GM08714 (cell line): ENCODE results near the gene FOXA3.
"Not testable (repeated sequence)": the region's sequence is repeated elsewhere in the genome, so short reads cannot be mapped to it uniquely, and the experiment has no call there.

Experiments
- H3K4me3 ChIP-seq: fragments of 200-500 bp; sonication (Bioruptor generic); 2 replicates; pipeline ENCODE4 v1.5.1; 2014; ENCODE audit warnings: mild to moderate bottlenecking, low read length, inconsistent platforms
- ZNF274 ChIP-seq: IDR thresholded peaks from 2 replicates; pipeline ENCODE4 v1.6.1; 2012; ENCODE audit warnings: mild to moderate bottlenecking, low read depth, low read length

The FOXA3 gene

GRCh38 chr19:45854167-45854778, 9.9 kb upstream of the FOXA3 start:
- H3K4me3 ChIP-seq: no peak overlapping the region
- no peak for TF ChIP-seq ZNF274

GRCh38 chr19:45860359-45861259, 3.5 kb upstream of the FOXA3 start:
- H3K4me3 ChIP-seq: no peak overlapping the region
- no peak for TF ChIP-seq ZNF274

DNA sequence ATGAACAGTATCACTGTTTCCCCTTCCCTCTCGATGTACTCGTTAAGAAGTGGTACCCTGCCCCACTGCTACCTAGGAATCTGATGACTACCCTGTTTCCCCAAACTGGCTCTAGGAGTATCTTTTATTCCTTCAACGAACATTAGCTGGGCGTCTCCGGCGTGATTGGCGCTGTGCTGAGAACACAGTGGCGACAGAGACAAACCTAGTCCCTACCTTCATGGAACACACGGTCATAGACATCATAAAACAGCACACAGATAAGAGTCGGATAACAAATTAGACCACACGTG, 1.9 kb upstream of the FOXA3 start:
- H3K4me3 ChIP-seq: peak overlapping the region; percentile 88
- TF ChIP-seq ZNF274: no peak

DNA sequence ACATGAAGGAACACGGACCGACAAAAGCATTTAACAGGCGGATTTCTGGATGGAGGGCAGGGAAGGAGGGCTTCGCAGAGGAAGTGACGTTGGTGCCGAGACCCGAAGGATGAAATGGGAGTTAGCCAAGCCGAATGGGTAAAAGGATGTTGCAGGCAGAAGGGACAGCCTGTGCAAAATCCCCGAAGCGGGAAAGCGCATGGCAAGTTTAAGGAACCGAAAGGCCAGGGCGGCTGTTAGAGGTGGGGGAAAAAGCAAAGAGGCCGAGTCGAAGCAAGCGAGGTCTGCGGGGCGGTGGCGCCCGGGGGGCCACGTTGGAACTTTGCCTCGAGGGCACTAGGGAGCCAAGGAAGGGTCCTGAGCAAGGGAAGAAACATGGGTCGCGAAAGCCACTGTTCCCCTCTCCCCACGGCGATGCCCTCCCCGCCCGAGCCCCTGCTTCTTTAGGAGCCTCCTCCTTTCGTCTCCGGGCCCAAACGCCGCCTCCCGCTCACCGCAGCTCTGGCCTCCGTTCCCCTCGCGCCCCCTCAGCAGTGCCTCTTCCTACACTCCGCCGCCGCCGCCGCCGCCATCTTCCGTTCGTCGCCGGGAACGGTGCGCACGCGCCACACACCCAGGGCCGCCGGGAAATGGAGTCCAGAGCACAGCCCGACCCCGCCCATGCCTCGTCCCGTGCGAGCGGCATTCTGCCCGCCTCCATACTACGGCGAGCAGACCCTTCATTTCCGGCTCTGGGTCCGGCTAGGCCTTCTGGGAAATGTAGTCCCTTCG, 1.4 kb upstream of the FOXA3 start, which contains the start of gene SYMPK:
Gene SYMPK (minus strand): TSS at position 584 of the 771 bp plus-strand sequence. CDS start 8,652 bp downstream, outside the sequence.
- no peak for TF ChIP-seq ZNF274
- peak within 1 kb of the TSS; percentile 88 for H3K4me3 ChIP-seq

GRCh38 chr19:45863335-45863839, 739 bp upstream of the FOXA3 start:
- H3K4me3 ChIP-seq: peak overlapping the region; percentile 30; the same call in 1 of the 2 replicates
- TF ChIP-seq ZNF274: no peak

DNA sequence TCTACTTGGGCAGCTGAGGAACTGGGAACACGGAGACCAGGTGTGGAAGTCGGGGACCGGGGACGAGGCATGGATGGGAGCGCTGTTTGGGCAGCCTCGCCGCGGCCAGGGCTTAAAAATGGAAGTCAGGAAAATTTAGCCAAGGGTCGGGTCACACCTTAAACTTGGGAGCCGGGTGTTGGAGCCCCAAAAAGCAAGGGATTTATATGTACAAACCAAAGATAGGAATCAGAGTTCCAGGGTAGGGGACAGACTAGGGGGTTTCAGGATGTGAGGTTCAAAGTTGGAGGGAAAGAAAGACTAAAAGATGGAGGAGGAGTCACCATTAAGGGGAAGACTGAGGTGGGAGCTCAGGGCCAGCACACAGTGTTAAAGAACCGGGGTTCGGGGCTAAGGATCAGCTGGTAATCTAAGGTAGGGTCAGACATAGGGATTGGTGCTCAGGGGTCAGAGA, 530 bp downstream of the FOXA3 start:
- no peak for TF ChIP-seq ZNF274
- peak overlapping the region; percentile 16; the same call in 1 of the 2 replicates for H3K4me3 ChIP-seq

DNA sequence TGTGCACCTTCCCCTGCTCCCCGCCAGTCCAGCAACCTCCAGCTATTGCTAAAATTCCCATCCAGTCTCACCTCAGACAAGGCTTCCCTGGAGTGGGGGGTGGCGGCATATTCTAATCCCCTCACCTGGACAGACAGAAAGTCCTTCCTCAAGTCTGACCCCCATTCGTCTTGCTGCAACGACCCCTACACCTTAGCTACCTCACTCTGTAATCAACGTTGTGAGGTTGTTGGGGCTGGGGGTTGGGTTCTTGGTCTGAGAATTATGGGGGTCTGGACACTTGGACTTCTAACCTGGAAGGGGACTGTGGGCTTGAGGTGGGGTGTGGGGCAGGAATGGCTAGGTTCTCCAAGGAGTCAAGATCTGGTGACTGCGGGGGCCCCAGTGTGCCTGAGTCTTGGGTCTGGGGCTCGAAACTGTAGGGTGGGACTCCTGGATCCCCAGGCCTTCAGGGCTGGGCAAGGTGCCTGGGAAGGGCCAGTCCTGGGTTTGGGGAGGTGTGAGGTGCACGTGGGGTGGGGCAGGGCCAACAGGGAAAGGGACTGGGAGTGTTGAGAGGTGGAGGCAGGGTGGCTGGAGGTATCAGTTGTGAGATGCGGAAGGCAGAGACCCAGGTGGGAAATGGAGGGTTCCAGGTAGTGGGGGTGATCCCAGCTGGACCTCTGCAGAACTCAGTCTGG, 1.3 kb downstream of the FOXA3 start:
- no peak overlapping the region for H3K4me3 ChIP-seq
- TF ChIP-seq ZNF274: no peak

DNA sequence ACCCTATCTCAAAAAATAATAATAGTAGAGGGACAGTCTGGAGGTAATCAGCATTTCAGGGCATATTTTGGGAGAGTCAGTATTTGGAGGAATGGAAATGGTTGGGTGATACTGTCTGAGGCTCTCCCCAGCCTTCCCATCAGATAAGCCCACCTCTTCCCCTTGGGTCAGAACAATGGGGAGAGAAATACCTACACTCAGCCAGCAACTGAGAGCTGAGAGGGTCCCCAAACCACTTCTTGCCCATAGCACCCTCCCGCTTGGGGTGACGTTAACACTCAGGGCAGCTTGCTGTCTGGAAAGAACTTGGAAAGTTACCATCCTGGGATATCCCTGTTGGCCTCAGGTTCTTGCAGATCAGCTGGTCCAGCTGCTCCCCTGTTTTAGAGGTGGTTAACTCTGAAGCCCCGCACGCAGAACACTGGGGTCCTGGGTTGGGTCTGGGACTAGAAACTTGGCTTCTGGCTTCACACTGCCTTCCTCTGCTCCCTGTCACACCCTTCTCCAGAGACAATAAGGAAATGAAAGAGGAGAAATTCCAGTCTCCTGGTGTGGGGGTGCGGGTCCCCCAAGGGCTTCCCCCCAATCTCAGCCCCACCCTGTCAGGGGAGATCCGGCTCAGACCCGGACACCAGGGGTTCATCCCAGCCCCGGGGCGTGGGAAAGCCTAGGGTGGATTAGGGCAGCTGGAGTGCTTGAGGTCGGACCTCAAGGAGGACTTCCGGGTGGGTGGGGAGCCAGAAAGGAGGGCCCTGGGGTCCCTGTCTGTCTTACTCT, 2.5 kb downstream of the FOXA3 start:
- TF ChIP-seq ZNF274: no peak
- no peak overlapping the region for H3K4me3 ChIP-seq

- not testable (repeated sequence) for H3K4me3 ChIP-seq
Observed at GRCh38 chr19:45867241-45867640, 3.1 kb downstream of the FOXA3 start.

DNA sequence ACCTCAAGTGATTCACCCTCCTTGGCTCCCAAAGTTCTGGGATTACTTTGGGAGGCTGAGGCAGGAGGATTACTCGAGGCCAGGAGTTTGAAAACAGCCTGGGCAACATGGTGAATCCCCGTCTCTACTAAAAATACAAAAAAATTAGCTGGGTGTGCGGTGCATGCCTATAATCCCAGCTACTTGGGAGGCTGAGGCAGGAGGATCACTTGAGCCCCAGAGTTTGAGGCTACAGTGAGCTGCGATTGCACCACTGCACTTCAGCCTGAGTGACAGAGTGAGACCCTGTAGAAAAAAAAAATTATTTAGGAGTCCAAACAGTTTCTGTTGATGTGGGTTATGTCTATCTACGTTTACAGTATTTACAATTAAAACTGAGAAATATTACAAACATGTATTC, 6.7 kb downstream of the FOXA3 start:
- no peak overlapping the region for H3K4me3 ChIP-seq
- no peak for TF ChIP-seq ZNF274

GRCh38 chr19:45872095-45872919, 8.2 kb downstream of the FOXA3 start:
- no peak for TF ChIP-seq ZNF274
- H3K4me3 ChIP-seq: no peak overlapping the region

DNA sequence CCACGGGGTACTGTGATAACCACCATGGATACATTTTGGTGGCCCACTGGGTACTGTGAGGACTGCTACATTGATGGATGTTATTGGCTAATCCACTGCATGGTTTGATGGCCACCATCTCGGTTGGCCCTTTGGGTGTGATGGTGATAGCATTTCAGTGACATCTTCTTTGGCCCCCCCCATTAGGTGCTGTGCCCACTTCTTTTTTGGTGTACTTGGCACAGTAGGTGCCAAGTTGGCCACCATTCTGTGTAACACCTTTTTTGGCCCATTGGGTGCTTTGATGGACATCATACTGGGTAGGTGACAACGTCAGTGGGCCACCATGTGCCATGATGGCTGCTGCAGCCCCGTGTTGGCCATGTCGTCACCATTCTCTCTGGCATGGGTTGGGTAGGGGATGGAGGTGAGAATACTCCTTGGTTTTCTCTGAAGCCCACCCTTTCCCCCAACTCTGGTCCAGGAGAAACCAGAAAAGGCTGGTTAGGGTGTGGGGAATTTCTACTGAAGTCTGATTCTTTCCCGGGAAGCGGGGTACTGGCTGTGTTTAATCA, 9.2 kb downstream of the FOXA3 start:
- no peak for TF ChIP-seq ZNF274
- H3K4me3 ChIP-seq: no peak overlapping the region

DNA sequence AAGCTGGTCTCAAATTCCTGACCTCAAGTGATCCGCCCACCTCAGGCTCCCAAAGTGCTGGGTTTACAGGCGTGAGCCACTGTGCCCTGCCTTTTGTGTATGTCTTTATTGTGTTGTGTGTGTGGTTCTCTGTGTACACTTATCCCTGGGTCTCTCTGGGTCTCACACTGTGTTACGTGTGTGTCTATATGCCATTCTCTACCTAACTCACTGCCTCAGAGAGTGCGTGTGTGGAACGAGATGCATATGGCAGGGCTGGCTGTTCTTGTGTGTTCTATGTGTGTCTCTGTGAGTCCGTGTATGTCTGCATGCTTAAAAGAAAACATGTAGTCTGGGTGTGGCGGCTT, 10.5 kb downstream of the FOXA3 start:
- no peak for TF ChIP-seq ZNF274
- H3K4me3 ChIP-seq: no peak overlapping the region
